IgD-negative memory B cell (primary cell): ENCODE results near the gene CRLF1. TPM values are rescaled to one million over a fixed set of nuclear protein-coding genes. Genes with fewer than 3 reads are reported as not detected.
"Not testable (repeated sequence)": the region's sequence is repeated elsewhere in the genome, so short reads cannot be mapped to it uniquely, and the experiment has no call there.

Experiments used
- H3K27ac Mint-ChIP-seq, 3 donors: one replicate each; pipeline ENCODE4 v1.8.0; 2020 to 2022; ENCODE audit warnings: mild to moderate bottlenecking in 3 of 3, mixed read lengths in 3 of 3, moderate library complexity in 1 of 3
- H3K27me3 Mint-ChIP-seq: one replicate; pipeline ENCODE4 v1.8.0; 2021; ENCODE audit warnings: mixed read lengths
- H3K36me3 Mint-ChIP-seq: one replicate; pipeline ENCODE4 v1.8.0; 2020; ENCODE audit warnings: mild to moderate bottlenecking, mixed read lengths
- H3K4me1 Mint-ChIP-seq, 3 donors: one replicate each; pipeline ENCODE4 v1.8.0; 2020 to 2022; ENCODE audit warnings: mixed read lengths in 3 of 3, mild to moderate bottlenecking in 1 of 3
- H3K4me3 Mint-ChIP-seq, 4 donors: one replicate each; pipeline ENCODE4 v1.8.0; 2020 to 2022; ENCODE audit warnings: mild to moderate bottlenecking in 4 of 4, mixed read lengths in 4 of 4, moderate library complexity in 3 of 4
- H3K9me3 Mint-ChIP-seq, 3 donors: one replicate each; pipeline ENCODE4 v1.8.0; 2020 to 2021; ENCODE audit warnings: mixed read lengths in 3 of 3, mild to moderate bottlenecking in 1 of 3
- polyA plus RNA-seq: library from polyadenylated mRNA; unstranded; fragments of 300-500 nt; fragmentation: Illumina TruSeq; gene quantifications from one replicate; pipeline ENCODE4 v1.2.3, GENCODE V29; 2021

CRLF1 gene
- polyA plus RNA-seq, 1 donor from 2014 or later: 0.38 TPM

DNA sequence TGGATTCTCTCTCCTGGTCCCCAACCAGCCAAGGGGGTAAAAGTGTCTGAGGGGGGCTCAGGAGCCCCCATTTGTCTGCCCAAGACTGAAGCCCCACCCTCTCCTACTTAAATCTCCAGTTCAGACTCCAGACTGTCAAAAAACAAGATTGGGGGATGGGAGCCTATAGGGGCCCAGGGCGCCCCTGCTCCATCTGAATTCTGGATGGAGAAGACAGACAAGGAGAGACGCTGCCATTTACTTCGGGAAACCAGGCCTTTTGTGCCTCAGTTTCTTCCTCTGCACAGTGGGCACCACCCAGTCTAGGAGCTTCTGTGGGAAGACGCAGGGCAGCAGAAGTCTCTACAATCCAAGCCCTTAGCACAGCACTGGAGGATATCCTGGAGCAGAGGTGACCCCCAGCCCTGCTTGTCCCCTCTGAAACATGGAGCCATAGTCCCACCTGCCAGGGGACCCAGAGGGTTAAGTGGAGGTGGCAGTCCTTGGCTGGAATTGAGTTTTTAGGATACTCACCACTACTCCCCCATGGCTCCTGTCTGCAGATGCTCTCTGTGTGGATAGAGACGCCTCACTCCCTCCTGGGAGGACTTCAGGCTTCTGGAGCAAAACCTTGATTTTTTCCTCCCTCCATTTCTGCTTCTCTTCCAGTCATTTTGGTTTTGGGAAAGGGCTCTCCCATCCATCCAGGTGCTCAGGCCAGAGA is 1.7 kb upstream of the CRLF1 start:
- no peaks in the 10 kb centered on the region for H3K36me3 Mint-ChIP-seq
- H3K4me3 Mint-ChIP-seq: peak overlapping the region in 2 of 4 donors; percentile 30 to 59
- peak overlapping the region in 2 of 3 donors; percentile 8 to 82 for H3K27ac Mint-ChIP-seq
- H3K4me1 Mint-ChIP-seq: peaks cover 10 to 22% (median 16%) of the 10 kb centered on the region in 3 donors
- peaks cover 0 to 6% (median 0%) of the 10 kb centered on the region in 3 donors for H3K9me3 Mint-ChIP-seq
- H3K27me3 Mint-ChIP-seq: peaks cover 47% of the 10 kb centered on the region

DNA sequence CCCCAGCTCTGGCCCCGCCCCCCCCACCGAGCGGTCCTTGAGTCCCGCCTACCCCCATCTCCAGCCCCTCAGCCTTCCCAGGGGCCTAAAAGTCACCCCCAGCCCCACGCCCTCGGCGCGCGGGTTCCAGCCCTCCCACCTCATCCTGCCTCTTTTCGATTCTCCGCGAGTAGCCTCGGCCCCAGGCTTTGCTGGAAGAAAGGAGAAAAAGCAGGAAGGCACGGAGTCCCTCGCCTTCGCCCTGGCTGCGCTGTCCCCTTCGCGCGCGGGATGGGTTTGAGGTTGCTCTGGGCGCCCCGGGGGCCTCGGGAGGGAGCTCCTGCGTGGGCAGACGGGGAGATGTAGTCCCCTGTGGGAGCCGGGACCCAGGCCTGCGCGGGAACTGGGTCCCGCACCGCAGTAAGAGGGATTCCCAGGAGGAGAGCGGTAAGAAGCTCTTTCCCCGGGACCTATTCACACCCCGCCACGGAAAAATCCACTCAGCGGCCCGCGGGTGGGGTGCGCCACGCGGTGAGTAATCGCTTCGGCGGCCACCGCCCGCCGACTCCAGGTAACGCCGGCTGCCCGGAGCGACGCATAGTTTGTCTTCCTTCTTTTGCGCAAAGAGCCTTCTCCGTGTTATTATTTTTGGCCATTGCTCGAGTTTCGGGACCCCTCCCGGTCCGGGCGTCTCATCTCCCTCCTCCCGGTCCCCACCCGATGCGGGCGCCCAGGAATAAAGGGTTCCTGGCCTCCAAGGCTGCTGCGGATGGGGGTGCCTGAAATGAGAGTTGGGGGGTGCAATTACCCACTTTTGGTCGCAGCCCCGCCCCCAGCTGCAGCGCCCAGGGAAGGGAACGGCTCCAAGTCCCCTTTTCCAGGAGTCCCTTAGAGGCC is 865 bp upstream of the CRLF1 start:
- H3K27me3 Mint-ChIP-seq: peaks cover 53% of the 10 kb centered on the region
- H3K9me3 Mint-ChIP-seq: peaks cover 0 to 8% (median 0%) of the 10 kb centered on the region in 3 donors
- peak overlapping the region in 3 of 4 donors; percentile 21 to 80 (median 45) for H3K4me3 Mint-ChIP-seq
- no peaks in the 10 kb centered on the region for H3K36me3 Mint-ChIP-seq
- no peak overlapping the region for H3K27ac Mint-ChIP-seq
- H3K4me1 Mint-ChIP-seq: peaks cover 8 to 22% (median 17%) of the 10 kb centered on the region in 3 donors

DNA sequence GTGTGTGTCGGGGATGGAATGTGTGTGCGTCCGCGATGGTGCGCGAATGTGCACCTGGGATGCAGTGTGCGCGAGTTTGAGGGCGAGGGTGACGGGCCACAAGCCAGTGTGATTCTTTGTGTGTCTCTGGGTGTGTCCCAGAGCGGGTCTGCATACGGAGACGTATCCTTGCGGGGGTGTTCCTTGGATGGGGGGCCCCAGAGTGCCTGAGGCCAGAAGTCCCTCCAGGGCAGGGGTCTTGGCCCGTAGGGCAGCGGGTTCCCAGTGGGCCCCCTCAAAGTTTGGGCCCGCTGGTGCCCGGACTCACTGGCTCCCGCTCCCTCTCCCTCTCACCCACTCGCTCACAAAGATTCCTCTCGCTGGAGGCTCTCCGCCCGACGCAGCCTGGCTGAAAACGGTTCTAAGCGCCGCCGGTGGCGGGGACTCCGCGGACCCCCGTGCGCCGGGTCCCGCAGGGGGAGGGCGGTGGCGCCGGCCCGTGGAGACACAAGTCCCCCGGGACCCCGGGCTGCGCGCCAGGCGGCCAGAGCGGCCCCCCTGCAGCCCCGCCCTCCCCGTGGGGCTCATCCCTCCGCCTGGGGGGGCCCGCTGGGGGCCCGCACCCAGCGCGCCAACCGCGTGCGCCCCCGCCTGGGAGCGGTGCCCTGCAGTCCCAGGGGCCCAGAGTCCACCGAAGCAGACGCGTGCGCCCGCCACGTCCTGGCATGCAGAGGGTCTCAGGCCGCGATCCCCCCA is 886 bp downstream of the CRLF1 start:
- H3K36me3 Mint-ChIP-seq: no peaks in the 10 kb centered on the region
- H3K4me1 Mint-ChIP-seq: peaks cover 2 to 17% (median 9%) of the 10 kb centered on the region in 3 donors
- peaks cover 0 to 5% (median 0%) of the 10 kb centered on the region in 3 donors for H3K9me3 Mint-ChIP-seq
- peaks cover 54% of the 10 kb centered on the region for H3K27me3 Mint-ChIP-seq
- H3K27ac Mint-ChIP-seq: peak overlapping the region; percentile 27 to 46 (median 41)
- peak overlapping the region in 3 of 4 donors; percentile 25 to 73 (median 56) for H3K4me3 Mint-ChIP-seq

DNA sequence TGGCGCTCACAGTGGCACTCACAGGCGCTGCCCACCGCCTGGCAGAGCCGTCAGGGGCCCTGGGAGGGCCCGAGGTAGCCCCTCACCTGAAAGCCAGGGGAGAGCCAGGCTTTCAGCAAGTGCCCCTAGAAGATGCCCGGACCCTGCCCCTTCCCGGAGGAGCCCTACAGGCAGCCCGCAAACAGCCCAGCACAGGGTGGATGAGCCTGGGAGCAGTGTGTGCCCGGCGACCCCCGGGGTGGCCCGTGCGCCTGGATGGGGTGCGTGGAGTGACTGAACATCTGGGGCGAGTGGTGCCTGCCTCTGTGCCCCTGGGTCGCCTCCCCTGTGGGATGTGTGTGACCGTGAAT is 1.4 kb downstream of the CRLF1 start:
- Mint-ChIP-seq H3K36me3 (no peaks in the 10 kb centered on the region), H3K4me3 (peak overlapping the region in 3 of 4 donors; percentile 25 to 73 (median 56)), H3K27ac (peak overlapping the region; percentile 27 to 46 (median 41)), H3K4me1 (peaks cover 2 to 17% (median 9%) of the 10 kb centered on the region in 3 donors), H3K27me3 (peaks cover 54% of the 10 kb centered on the region), H3K9me3 (peaks cover 0 to 5% (median 0%) of the 10 kb centered on the region in 3 donors)

DNA sequence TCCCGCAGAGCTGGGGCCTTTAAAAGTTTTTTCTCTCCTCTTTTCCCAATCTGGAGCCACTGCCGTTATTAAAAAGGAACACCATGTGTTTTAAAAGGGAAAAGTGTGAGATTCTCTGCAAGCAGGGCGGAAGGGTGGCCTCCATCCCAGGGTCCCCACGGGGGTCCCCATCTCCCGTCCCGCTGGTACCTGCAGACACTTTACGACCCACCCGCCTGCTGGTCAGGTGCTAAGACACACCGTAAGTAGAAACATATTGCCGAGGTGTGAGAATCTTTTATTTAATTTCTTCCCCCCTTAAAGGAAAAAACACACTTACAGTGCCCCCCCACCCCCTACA is 1.8 kb downstream of the CRLF1 start:
- H3K27ac Mint-ChIP-seq: peak overlapping the region in 1 of 3 donors; percentile 41
- peak overlapping the region in 1 of 4 donors; percentile 25 for H3K4me3 Mint-ChIP-seq
- no peaks in the 10 kb centered on the region for H3K36me3 Mint-ChIP-seq
- peaks cover 0 to 5% (median 0%) of the 10 kb centered on the region in 3 donors for H3K9me3 Mint-ChIP-seq
- H3K4me1 Mint-ChIP-seq: peaks cover 2 to 17% (median 9%) of the 10 kb centered on the region in 3 donors
- H3K27me3 Mint-ChIP-seq: peaks cover 56% of the 10 kb centered on the region

DNA sequence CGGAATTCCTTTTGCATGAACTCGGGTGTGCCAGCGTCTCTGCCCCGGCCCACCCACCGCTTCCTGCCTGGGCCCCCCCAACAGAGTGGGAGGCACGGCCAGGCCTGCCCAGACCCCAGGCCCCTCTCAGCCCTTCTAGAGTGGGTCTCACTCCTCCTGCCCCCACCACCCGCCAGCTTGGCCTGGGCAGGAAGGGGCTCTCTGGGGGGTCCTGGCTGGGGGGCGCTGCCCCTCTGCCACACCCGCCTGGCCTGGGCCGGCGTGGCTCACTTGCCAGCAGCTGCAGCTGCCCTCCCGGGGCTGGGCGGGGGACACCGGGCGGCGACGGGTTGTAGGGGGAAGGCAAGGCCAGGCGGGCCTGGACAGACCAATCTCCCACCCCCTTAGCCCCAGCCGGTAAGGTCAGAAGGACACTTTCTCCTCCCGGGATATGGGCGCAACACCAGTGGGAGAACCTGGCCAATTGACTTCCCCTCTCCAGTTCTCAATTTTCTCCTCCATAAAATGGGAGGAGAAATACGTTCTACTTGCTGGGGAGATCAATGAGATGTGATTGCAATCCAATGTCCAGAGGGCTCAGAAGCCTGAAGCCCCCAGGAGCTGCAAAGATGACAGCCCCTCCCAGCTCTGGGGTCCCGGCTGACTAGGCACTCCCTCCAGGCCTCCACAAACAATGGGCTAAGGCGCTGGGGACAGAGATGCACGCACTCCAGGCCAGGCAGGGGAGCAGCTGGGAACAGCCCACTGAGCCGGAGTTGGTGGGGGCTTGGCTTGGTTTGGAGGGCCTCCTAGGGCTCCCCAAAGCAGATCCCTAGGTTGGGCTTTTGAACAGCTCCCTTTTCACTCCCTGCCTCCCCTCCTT is 2.4 kb downstream of the CRLF1 start:
- no peak overlapping the region for H3K4me3 Mint-ChIP-seq
- H3K27me3 Mint-ChIP-seq: peaks cover 53% of the 10 kb centered on the region
- H3K36me3 Mint-ChIP-seq: no peaks in the 10 kb centered on the region
- H3K9me3 Mint-ChIP-seq: peaks cover 0 to 4% (median 0%) of the 10 kb centered on the region in 3 donors
- H3K27ac Mint-ChIP-seq: no peak overlapping the region
- peaks cover 2 to 13% (median 9%) of the 10 kb centered on the region in 3 donors for H3K4me1 Mint-ChIP-seq

DNA sequence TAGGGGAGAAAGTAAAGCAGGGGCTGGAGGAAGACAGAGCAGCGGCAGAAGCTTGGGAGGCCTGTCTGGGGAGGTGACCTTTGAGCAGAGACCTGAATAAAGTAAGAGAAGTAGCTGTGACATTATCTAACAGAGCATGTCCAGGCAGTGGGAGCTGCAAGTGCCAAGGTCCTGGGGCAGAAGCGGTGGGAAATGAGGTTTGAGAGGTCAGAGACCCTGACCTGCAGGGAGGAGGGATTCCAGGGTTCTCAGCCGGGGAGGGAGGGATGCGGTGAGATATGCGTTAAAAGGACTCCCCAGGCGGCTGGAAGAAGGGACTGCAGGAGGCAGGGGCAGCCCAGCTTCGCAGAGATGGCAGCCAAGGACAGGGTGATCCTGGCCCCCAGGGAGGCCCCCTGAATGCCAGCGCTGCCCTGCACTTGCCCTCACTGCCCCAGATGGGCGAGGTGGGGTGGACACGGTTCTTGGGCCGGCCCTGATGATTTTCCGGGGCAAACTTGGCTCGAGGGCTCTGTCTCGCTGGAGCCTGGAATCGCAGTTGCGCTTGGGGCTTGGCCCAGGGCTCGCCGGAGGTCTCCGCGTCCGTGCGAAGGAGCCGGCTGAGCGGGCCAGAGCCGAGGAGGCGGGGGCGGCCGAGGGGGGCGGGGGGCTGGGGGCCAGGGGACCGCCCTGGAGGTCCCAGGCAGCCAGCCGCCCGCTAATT is 3.2 kb downstream of the CRLF1 start:
- Mint-ChIP-seq H3K27me3 (peaks cover 52% of the 10 kb centered on the region), H3K9me3 (peaks cover 0 to 3% (median 0%) of the 10 kb centered on the region in 3 donors), H3K36me3 (no peaks in the 10 kb centered on the region), H3K4me1 (peaks cover 2 to 5% (median 5%) of the 10 kb centered on the region in 3 donors), H3K27ac (peak overlapping the region in 1 of 3 donors; percentile 19), H3K4me3 (peak overlapping the region in 2 of 4 donors; percentile 23 to 75)

DNA sequence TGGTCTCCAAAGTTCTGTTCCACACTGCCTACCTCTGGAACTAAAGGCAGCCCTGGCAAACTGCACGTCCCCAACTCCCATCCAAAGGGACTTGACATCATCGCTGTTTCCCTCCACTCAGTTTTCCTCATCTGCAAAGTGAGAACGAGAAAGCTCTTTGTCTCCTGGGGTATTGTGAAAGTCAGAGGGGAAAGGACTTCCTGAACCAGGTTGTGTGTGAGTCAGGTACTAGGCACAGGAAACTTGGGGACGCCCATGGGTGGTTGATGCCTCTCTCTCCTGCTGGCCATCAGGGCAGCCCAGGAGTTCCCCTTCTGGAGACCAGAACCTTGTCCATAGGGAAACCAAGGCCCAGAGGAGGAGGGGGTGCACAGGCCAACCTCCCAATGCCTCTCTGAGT is 4.7 kb downstream of the CRLF1 start:
- H3K27ac Mint-ChIP-seq: peak overlapping the region in 1 of 3 donors; percentile 58
- H3K27me3 Mint-ChIP-seq: peaks cover 43% of the 10 kb centered on the region
- no peaks in the 10 kb centered on the region for H3K36me3 Mint-ChIP-seq
- peaks cover 0 to 3% (median 0%) of the 10 kb centered on the region in 3 donors for H3K9me3 Mint-ChIP-seq
- H3K4me1 Mint-ChIP-seq: peaks cover 2 to 5% (median 5%) of the 10 kb centered on the region in 3 donors
- no peak overlapping the region for H3K4me3 Mint-ChIP-seq

DNA sequence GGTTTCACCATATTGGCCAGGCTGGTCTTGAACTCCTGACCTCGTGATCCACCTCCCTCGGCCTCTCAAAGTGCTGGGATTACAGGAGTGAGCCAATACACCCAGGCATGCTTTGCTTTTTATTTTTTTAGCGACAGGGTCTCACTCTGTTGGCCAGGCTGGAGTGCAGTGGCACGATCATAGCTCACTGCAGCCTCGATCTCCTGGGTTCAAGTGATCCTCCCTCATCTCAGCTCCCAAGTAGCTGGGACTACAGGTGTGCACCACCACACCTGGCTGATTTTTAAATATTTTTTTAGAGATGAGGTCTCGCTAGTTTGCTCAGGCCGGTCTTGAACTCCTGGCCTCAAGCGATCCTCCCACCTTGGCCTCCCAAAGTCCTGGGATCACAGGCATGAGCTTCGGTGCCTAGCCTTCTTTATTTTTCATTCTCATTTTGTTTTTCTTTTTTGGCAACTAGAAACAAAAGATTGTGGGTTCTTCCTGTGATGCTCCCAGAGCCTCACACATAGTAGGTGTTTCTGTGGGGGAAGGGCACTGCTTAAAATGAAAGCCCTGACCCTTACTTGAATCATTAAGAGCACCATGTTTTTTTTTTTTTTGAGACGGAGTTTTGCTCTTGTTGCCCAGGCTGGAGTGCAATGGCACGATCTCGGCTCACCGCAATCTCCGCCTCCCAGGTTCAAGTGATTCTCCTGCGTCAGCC is 5.8 kb downstream of the CRLF1 start:
- not testable (repeated sequence) for H3K4me3 Mint-ChIP-seq, H3K9me3 Mint-ChIP-seq, H3K4me1 Mint-ChIP-seq, H3K27ac Mint-ChIP-seq, H3K36me3 Mint-ChIP-seq
- peaks cover 46% of the 10 kb centered on the region for H3K27me3 Mint-ChIP-seq

DNA sequence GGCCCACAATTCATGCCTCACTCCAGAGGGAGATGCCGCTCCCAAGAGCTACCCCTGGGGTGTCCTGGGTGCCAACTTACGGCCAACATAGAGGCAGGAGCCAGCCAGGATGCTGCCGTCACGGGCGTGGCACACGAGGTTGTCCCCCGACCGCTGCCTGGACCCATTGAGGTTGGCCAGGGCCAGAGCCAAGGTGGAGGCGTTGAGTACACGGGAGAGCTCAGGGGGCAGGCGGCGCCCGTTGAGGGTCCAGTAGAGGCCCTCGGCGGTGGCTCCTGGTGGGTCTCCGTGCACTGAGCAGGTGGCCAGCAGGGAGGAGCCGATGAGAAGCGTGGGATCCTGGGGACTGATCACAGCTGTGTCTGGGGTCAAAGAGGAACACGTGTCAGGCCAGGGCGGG is 7.1 kb downstream of the CRLF1 start:
- H3K9me3 Mint-ChIP-seq: peaks cover 0 to 2% (median 0%) of the 10 kb centered on the region in 3 donors
- H3K36me3 Mint-ChIP-seq: no peaks in the 10 kb centered on the region
- H3K27me3 Mint-ChIP-seq: peaks cover 44% of the 10 kb centered on the region
- peak overlapping the region in 1 of 4 donors; percentile 35 for H3K4me3 Mint-ChIP-seq
- H3K27ac Mint-ChIP-seq: no peak overlapping the region
- peaks cover 0 to 9% (median 8%) of the 10 kb centered on the region in 3 donors for H3K4me1 Mint-ChIP-seq

DNA sequence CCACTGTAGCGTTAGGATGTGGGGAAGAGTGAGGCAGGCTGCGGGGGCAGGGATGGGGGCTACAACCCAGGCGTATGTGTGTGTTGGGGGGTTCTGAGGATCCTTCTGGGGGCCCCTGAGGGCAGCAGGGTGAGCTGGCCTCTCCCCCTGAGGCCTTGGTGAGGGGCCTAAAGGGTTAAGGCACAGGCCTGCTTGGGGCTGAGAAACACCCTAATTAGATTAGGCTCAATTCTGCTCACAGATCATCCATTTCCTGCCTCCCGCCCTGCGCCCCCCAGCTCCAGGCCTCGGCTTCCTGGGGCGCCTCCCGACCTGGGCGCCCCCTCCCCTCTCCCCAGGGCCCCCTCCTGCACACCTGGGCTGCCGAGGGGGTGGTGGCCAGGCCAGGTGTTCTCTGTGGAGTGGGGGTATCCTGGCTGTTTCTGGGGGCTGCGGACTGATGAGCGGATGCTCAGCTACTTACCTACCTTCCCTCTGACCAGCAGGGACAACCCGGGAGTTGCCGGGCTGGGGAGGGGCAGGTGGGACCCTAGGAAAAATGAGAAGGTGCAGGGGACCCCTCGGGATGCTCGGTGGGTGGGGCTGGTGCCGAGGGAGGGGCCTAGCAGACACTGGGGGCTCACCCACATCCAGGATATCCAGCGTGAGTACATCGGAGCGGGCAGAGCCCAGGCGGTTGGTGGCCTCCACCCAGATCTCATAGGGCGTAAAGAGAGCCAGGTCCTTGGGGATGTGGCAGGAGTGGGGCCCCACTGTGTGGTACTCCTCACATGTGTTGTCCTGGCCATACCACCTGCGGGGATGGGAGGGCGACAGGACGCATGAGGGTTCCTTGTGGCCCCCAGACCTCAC is 8.6 kb downstream of the CRLF1 start:
- Mint-ChIP-seq H3K27ac (no peak overlapping the region), H3K9me3 (peaks cover 0 to 1% (median 0%) of the 10 kb centered on the region in 3 donors), H3K27me3 (peaks cover 38% of the 10 kb centered on the region), H3K4me3 (peak overlapping the region in 1 of 4 donors; percentile 38), H3K36me3 (no peaks in the 10 kb centered on the region), H3K4me1 (peaks cover 0 to 11% (median 8%) of the 10 kb centered on the region in 3 donors)

DNA sequence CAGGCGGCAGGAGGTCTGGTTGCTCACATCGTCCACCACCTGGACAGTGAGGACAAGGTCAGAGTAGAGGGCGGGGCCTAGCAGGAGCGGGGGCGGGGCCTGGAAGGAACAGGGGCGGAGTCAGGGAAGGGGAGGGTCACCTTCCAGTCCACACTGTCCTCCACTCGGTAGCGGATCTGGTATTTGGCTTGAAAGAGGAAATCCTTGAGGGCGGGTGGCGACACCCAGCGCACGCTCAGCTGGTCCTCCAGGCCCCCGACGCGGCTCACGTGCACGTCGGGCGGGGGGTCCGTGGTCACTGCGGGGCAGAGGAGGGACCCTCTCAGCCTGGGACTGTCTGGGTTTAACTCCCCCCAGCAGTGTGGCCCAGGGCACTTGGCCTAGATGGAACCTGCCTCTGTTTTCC is 9.8 kb downstream of the CRLF1 start:
- Mint-ChIP-seq H3K36me3 (no peaks in the 10 kb centered on the region), H3K4me3 (peak overlapping the region in 1 of 4 donors; percentile 52), H3K27me3 (peaks cover 27% of the 10 kb centered on the region), H3K4me1 (peaks cover 0 to 11% (median 8%) of the 10 kb centered on the region in 3 donors), H3K27ac (peak overlapping the region in 1 of 3 donors; percentile 58), H3K9me3 (no peaks in the 10 kb centered on the region)
